ENCODE data around the gene LEKR1.

Gene LEKR1

GRCh38 chr3:157045238-157045850 is 219.2 kb downstream of the LEKR1 start:
- TF ChIP-seq ZFX (IDR thresholded peaks at IDR 0.05) (no peak), CTCF (conservative IDR thresholded peaks at IDR 0.05) (no peak)
- no peak overlapping the region for H3K27ac ChIP-seq

- H3K27ac ChIP-seq: no peak overlapping the region
- TF ChIP-seq CTCF (conservative IDR thresholded peaks at IDR 0.05): no peak
- TF ChIP-seq ZFX (IDR thresholded peaks at IDR 0.05): no peak
Observed at GRCh38 chr3:157046520-157046919, 220.4 kb downstream of the LEKR1 start.

- H3K27ac ChIP-seq: no peak overlapping the region
- TF ChIP-seq CTCF (conservative IDR thresholded peaks at IDR 0.05) (no peak), ZFX (IDR thresholded peaks at IDR 0.05) (no peak)
Observed at GRCh38 chr3:157051055-157051454, 224.9 kb downstream of the LEKR1 start.

- no peak for TF ChIP-seq ZFX (IDR thresholded peaks at IDR 0.05)
- TF ChIP-seq CTCF (conservative IDR thresholded peaks at IDR 0.05): no peak
- H3K27ac ChIP-seq: no peak overlapping the region
Observed at GRCh38 chr3:157051591-157051990, 225.4 kb downstream of the LEKR1 start.

GRCh38 chr3:157056035-157056434 is 229.9 kb downstream of the LEKR1 start:
- TF ChIP-seq ZFX (IDR thresholded peaks at IDR 0.05) (no peak), CTCF (conservative IDR thresholded peaks at IDR 0.05) (no peak)

GRCh38 chr3:157058392-157059071 is 232.4 kb downstream of the LEKR1 start:
- H3K27ac ChIP-seq: no peak overlapping the region
- no peak for TF ChIP-seq ZFX (IDR thresholded peaks at IDR 0.05)
- TF ChIP-seq CTCF (conservative IDR thresholded peaks at IDR 0.05): no peak

More at GRCh38 chr3:157056035-157056434, 229.9 kb downstream of the LEKR1 start:
- H3K27ac ChIP-seq: no peak overlapping the region

- TF ChIP-seq ZFX (IDR thresholded peaks at IDR 0.05): no peak
- TF ChIP-seq CTCF (conservative IDR thresholded peaks at IDR 0.05): no peak
- no peak overlapping the region for H3K27ac ChIP-seq
Observed at GRCh38 chr3:157059181-157059580, 233.0 kb downstream of the LEKR1 start.
